HG03521 (cell line): Measurements from ENCODE around the gene CYP2B6.
"Not testable (repeated sequence)": the region's sequence is repeated elsewhere in the genome, so short reads cannot be mapped to it uniquely, and the experiment has no call there.

Source experiments
- ATAC-seq: cut with Tn5 transposase; IDR thresholded peaks from one replicate; pipeline ENCODE4 v1.9.1; 2021; ENCODE audit warnings: mild to moderate bottlenecking, moderate library complexity; ENCODE audit not compliant: unreplicated experiment

Gene CYP2B6

DNA sequence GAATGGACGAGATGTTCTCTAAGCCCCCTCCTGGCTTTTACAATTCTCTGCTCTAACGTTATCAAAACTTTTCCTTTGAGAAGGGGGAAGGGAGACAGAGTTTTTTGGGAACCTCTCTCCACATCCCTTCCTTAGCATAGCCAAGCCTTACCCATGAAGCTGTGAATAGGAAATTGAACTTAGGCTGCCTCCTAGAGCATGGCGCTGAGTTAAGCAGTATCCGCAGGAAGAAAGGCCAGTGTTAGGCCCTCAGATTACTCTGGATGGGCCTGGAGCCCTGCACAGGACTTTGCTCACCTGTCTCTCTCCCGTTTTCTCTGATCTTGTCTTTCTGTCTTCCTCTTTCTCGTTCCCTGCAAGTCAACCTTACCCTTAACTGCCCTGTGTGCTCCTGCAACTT, 39.6 kb downstream of the CYP2B6 start:
- no peak for ATAC-seq

DNA sequence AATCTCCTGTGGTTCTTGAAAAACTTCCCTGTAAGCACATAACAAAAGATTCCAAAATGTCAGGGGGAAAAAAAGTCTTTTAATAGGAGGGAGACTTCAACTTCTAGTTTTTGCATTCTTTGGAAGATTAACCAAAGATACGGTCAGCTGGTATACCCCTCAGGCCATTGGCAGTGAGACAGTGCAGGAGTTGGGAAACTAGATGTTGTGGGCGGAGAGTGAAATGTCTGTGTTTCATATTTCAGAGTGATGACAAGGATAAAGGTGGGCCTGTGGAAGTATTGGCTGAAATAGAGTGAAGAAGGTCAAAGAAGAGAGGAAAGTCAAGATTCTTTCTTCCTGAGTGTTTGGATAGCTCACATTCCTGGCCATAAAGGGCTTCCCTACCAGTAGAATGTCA, 40.8 kb downstream of the CYP2B6 start:
- ATAC-seq, result no peak

DNA sequence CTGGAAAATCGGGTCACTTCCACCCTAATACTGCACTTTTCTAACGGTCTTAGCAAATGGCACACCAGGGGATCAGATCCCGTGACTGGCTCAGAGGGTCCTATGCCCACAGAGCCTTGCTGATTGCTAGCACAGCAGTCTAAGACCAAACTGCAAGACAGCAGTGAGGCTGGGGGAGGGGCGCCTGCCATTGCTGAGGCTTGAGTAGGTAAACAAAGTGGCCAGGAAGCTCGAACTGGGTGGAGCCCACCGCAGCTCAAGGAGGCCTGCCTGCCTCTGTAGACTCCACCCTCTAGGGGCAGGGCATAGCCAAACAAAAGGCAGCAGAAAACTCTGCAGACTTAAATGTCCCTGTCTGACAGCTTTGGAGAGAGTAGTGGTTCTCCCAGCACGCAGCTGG, 42.2 kb downstream of the CYP2B6 start:
- ATAC-seq, result not testable (repeated sequence)

DNA sequence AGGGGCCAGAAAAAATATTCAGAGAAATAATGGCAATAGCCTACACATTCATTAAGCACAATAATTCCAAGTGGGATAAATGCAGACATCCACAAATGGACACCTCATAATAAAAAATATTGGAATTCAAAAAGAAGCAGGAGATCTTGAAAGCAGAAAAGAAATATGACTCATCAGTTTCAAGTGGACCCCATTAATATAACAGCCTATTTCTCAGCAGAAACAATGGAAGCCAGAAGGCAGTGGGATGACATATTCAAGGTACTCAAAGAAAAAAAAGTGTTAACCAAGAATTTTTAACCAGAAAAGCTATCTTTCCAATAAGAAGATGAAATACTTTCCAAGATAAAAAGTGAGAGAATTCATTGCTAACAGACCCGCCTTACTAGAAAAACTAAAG, 48.7 kb downstream of the CYP2B6 start:
- ATAC-seq, result no peak

DNA sequence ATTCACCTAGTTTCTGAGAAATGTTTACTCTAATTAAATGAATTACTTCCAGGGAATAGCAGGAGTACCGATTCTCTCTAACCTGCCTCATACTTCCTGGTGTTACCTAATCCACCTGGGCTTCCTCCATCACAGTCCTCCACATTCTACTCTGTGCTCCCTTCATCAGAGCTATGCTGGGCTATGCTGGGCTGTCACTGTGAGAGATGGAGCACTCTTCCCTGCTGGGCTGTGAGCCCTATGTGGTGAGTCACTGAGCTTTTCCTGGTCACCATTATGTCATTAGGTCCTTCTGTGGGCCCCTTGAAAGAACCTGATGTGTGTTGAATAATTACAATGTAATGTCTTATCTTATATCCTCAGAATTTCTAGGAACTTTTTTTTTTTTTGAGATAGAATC, 54.0 kb downstream of the CYP2B6 start:
- not testable (repeated sequence) for ATAC-seq

DNA sequence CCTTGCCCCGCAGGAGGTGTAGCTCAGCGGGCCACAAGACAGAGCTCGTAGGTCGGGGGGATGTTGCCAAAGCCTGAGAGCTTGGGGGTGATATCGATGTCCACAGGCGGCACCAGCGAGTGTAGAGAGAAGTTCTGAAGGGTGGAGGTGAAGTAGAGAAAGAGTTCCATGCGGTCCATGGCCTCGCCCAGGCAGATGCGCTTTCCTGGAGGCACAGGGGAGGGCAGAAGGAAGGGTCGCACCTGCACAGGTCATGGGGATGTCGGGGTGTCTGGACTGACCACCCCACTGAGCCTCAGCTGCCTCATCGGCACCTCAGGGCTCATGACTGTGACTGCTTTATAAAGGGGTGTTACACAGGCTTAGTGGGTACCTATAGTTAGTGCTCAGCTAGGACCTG, 59.3 kb downstream of the CYP2B6 start:
- ATAC-seq, result no peak

DNA sequence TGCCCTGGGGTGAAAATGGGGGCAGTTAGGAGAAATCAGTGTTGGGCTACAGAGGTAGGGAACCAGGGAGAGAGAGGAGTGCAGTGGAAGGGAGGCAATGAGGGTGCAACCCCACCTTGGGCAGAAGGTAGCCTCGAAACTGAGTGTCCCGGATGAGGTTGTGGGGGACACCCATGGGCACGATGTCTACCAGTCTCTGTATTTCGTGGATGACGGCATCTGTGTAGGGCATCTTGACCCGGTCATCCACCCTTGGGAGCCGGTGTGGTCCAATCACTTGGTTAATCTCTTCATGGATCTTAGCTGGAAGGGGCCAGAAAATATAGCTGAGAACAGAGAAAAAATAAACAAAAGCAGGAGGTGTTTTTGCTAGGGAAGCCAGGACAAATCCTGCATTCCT, 61.1 kb downstream of the CYP2B6 start:
- not testable (repeated sequence) for ATAC-seq

DNA sequence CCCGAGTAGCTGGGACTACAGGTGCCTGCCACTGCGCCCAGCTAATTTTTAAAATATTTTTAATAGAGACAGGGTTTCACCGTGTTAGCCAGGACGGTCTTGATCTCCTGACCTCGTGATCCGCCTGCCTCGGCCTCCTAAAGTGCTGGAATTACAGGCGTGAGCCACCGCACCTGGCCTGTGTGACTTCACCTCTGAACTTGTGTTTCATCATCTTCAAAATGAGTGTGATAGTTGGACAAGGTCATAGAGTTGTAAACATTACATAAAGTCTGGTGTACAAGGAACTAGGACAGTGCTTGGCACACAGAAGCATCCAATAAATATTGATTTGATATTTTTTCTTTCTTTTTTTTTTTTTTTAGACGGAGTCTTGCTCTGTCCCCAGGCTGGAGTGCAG, 62.2 kb downstream of the CYP2B6 start:
- ATAC-seq, result not testable (repeated sequence)

DNA sequence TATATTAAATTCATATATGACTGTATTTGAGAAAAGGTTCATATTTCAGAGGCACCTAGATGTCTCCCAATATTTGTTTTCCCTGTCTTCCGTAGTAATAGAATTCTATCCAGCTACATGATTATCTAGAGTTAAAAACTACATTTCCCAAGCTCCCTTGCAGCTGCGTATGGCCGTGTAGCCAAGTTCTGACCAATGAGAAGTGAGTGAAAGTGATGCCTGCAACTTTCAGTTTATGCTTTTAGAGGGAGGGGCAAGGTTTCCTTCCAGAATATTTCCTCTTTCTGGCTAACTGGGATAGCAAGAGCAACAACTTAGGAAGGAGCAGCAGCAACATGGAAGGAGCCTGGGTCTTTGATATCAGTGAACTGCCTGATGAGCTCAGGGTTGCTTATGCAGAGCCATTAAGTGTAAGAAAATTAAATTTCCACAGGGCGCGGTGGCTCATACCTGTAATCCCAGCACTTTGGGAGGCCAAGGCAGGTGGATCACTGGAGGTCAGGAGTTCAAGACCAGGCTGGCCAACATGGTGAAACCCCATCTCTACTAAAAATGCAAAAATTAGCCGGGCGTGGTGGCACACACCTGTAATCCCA, 74.0 kb downstream of the CYP2B6 start:
- ATAC-seq, result no peak
